Thyroid gland (tissue), 4 donors: ENCODE data around the gene ELOB.

Experiments used
- CTCF ChIP-seq, 6 experiments: fragments of 200-600 bp in 3 of 6; fragments of 450-650 bp in 3 of 6; sonication (generic) in 3 of 6; IDR thresholded peaks; one replicate each; pipeline ENCODE4 v1.5.1; 2016 to 2019; ENCODE audit warnings: antibody characterized with exemption in 6 of 6, mild to moderate bottlenecking in 2 of 6, inconsistent platforms in 1 of 6, moderate library complexity in 1 of 6
- POLR2A ChIP-seq, 2 donors: fragments of 450-650 bp; IDR thresholded peaks; one replicate each; pipeline ENCODE4 v1.6.1; 2017; ENCODE audit warnings: antibody characterized with exemption in 2 of 2, mild to moderate bottlenecking in 2 of 2, moderate library complexity in 1 of 2

- TF ChIP-seq POLR2A (IDR thresholded peaks at IDR 0.05) (no peak), CTCF (IDR thresholded peaks at IDR 0.05) (no peak)
Observed at GRCh38 chr16:2778630-2778958, 1.5 kb upstream of the ELOB start.
